Measurements from ENCODE around the gene MCHR1. TPM values are rescaled to one million over a fixed set of nuclear protein-coding genes. Genes with fewer than 3 reads are reported as not detected.

MCHR1 gene
- total and polyA plus RNA-seq, 9 donors = 1.4 to 18.1 (median 3.3) TPM

DNA sequence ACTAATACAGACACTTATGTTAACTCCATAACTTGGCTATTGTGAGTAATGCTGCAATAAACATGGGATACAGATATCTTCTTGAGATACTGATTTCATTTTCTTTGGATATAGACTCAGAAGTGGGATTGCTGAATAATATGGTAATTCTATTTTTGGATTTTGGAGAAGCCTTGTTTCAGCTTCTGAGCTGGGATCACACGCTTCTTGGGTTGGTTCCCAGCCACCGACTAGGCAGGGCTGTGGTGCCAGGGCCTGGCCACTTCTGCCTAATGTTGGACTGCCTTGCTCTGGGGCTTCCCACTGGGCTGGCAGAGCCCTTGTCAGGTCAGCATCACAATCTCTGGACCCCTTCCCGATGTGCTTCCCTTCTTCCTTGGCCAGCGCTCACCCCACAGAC is 14.0 kb upstream of the MCHR1 start:
- H3K36me3 ChIP-seq = no peaks in the 10 kb centered on the region
- peak overlapping the region; percentile 2 to 71 for H3K27ac ChIP-seq
- H3K9me3 ChIP-seq = no peaks in the 10 kb centered on the region
- WGBS, 3 donors = 30 to 36% (median 34%) methylated on average over 4 of the region's 4 CpGs
- DNase-seq = peak; percentile 50 to 71 (median 57)
- H3K4me1 ChIP-seq (ENCODE audit: insufficient read depth) = peaks cover 6% of the 10 kb centered on the region
- H3K4me3 ChIP-seq = no peak overlapping the region
- TF ChIP-seq POLR2A (IDR thresholded peaks at IDR 0.05) (no peak), EP300 (IDR thresholded peaks at IDR 0.05) (no peak), CTCF (IDR thresholded peaks at IDR 0.05) (no peak)
- intact Hi-C loops (cut with DNase I) = no loop called here
- H3K27me3 ChIP-seq = no peaks in the 10 kb centered on the region

DNA sequence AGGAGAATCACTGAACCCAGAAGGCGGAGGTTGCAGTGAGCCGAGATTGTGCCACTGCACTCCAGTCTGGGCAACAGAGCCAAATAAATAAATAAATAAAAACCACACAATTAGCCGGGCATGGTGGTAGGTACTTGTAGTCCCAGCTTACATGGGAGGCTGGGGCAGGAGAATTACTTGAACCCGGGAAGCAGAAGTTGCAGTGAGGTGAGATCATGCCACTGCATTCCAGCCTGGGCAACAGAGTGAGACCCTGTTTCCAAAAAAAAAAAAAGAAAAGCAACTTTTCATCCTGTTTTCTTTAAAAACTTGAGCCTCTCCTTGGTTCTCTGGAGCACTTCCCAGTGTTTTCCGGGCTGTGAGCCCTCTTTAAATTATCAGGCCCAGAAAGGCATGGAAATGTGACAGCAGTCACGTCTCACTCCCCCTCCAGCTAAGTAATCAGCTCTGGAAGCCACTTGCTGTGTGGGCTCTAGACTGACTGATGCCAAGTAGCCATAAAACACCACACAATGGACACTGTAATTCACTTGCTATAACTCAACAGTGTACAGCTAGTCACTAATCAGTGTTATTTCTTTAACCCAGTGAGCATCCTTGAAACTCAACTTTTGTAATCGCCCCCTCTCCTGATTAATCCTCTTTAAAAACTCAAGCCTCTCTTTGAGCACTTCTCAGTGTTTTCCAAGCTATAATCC is 13.0 kb upstream of the MCHR1 start:
- no peaks in the 10 kb centered on the region for H3K9me3 ChIP-seq
- intact Hi-C loops (cut with DNase I) = no loop called here
- H3K4me3 ChIP-seq = no peak overlapping the region
- no peaks in the 10 kb centered on the region for H3K27me3 ChIP-seq
- DNase-seq = peak in 3 of 5 donors; percentile 43 to 75 (median 50)
- peaks cover 6% of the 10 kb centered on the region for H3K4me1 ChIP-seq (ENCODE audit: insufficient read depth)
- TF ChIP-seq CTCF (IDR thresholded peaks at IDR 0.05) (no peak), EP300 (IDR thresholded peaks at IDR 0.05) (no peak), POLR2A (IDR thresholded peaks at IDR 0.05) (no peak)
- no peaks in the 10 kb centered on the region for H3K36me3 ChIP-seq
- peak overlapping the region in 1 of 2 donors; percentile 71 for H3K27ac ChIP-seq
- WGBS, 3 donors = 36 to 39% (median 37%) methylated on average over 7 of the region's 7 CpGs

GRCh38 chr22:40668611-40669411 is 10.5 kb upstream of the MCHR1 start:
- no peak for DNase-seq
- Histone ChIP-seq H3K27me3 (no peaks in the 10 kb centered on the region), H3K9me3 (no peaks in the 10 kb centered on the region), H3K36me3 (no peaks in the 10 kb centered on the region), H3K4me3 (no peak overlapping the region), H3K27ac (no peak overlapping the region), H3K4me1 (ENCODE audit: insufficient read depth) (peaks cover 6% of the 10 kb centered on the region)
- no peak for TF ChIP-seq POLR2A (IDR thresholded peaks at IDR 0.05)
- TF ChIP-seq EP300 (IDR thresholded peaks at IDR 0.05) = no peak
- no peak for TF ChIP-seq CTCF (IDR thresholded peaks at IDR 0.05)
- intact Hi-C loops (cut with DNase I) = no loop called here
- WGBS, 3 donors = 75 to 79% (median 76%) methylated on average over 11 of the region's 11 CpGs

DNA sequence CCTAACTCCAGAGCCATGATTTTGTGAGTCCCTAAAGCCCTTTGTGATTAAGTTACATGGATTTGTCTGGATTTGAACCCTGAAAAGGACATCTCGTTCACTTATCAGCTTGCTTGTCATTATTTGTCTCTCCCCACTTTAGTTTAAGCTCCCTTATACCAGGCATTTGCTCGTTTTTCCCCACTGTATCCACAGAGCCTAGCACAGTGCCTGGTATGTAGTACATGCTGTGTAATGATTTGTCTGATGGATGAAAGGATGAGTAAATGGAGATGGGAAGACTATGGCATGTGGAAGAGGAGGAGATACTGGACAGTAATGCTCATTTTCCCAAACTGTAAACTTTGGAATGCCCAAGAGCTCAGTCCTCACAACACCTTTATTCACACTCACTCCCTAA is 9.2 kb upstream of the MCHR1 start:
- intact Hi-C loops (cut with DNase I) = no loop called here
- no peak for TF ChIP-seq EP300 (IDR thresholded peaks at IDR 0.05)
- TF ChIP-seq CTCF (IDR thresholded peaks at IDR 0.05) = no peak
- TF ChIP-seq POLR2A (IDR thresholded peaks at IDR 0.05) = no peak
- 75 to 92% (median 77%) methylated on average over 2 of the region's 2 CpGs for WGBS, 3 donors
- no peaks in the 10 kb centered on the region for H3K9me3 ChIP-seq
- H3K4me3 ChIP-seq = no peak overlapping the region
- no peaks in the 10 kb centered on the region for H3K27me3 ChIP-seq
- no peak overlapping the region for H3K27ac ChIP-seq
- no peak for DNase-seq
- peaks cover 6% of the 10 kb centered on the region for H3K4me1 ChIP-seq (ENCODE audit: insufficient read depth)
- no peaks in the 10 kb centered on the region for H3K36me3 ChIP-seq

Data from ovary (tissue), 9 donors.